ENCODE data around the gene CCDC88B.

DNA sequence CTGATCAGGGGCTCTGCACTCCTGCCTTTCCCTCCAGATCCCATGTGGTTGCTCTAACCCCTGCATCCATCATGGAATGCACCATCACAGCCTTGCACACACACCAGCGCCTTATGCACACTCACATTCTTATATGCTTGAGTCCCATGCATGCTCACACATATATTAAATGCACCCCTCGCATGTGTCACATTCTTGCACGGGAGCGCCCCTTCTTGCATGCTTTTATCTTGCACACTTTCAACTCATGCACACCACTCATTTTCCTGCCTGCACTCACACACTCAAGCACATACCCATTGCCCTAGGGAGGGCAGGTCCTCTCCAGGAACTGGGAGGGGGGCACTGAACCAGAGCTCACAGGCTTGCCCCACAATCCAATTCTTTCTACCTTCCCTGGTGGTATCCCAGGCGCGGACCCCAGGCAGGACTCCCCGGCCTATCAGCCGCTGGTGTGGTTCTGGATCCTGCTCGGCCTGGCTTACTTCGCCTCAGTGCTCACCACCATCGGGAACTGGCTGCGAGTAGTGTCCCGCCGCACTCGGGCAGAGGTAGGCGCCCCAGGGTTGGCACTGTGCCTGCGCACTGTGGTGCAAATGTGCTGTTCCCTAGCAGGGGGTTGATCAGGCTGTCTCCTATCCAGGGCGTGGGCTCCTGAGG is 42.2 kb upstream of the CCDC88B start:
- TF ChIP-seq, protein P1, sequence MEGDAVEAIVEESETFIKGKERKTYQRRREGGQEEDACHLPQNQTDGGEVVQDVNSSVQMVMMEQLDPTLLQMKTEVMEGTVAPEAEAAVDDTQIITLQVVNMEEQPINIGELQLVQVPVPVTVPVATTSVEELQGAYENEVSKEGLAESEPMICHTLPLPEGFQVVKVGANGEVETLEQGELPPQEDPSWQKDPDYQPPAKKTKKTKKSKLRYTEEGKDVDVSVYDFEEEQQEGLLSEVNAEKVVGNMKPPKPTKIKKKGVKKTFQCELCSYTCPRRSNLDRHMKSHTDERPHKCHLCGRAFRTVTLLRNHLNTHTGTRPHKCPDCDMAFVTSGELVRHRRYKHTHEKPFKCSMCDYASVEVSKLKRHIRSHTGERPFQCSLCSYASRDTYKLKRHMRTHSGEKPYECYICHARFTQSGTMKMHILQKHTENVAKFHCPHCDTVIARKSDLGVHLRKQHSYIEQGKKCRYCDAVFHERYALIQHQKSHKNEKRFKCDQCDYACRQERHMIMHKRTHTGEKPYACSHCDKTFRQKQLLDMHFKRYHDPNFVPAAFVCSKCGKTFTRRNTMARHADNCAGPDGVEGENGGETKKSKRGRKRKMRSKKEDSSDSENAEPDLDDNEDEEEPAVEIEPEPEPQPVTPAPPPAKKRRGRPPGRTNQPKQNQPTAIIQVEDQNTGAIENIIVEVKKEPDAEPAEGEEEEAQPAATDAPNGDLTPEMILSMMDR (IDR thresholded peaks at IDR 0.05 in 4 of 5, conservative IDR thresholded peaks at IDR 0.05 in 1 of 5): no peak
- no peak for TF ChIP-seq POLR2A (IDR thresholded peaks at IDR 0.05)
